Measurements from ENCODE around the gene TMPRSS15.

Gene TMPRSS15

GRCh38 chr21:18403735-18404450 lies at the start of gene TMPRSS15:
TSS of gene TMPRSS15 (minus strand) at chr21:18403785. CDS start at chr21:18403622, 163 bp downstream.
- no peaks in the 10 kb centered on the region for H3K36me3 ChIP-seq (ENCODE audit: insufficient read depth, low read length)
- H3K4me1 ChIP-seq (ENCODE audit: insufficient read depth, low read length) = no peaks in the 10 kb centered on the region
- H3K27ac ChIP-seq (ENCODE audit: low read depth, low read length) = no peak within 1 kb of the TSS
- H3K9ac ChIP-seq (ENCODE audit: low read length) = no peak within 1 kb of the TSS
- H3K27me3 ChIP-seq (ENCODE audit: control insufficient read depth in 1 of 2, insufficient read depth in 2 of 2, low read length in 2 of 2) = no peaks in the 10 kb centered on the region
- no peaks in the 10 kb centered on the region for H3K9me3 ChIP-seq (ENCODE audit: low read length)
- H3K4me3 ChIP-seq (ENCODE audit: low read depth in 1 of 2, low read length in 2 of 2) = no peak within 1 kb of the TSS

DNA sequence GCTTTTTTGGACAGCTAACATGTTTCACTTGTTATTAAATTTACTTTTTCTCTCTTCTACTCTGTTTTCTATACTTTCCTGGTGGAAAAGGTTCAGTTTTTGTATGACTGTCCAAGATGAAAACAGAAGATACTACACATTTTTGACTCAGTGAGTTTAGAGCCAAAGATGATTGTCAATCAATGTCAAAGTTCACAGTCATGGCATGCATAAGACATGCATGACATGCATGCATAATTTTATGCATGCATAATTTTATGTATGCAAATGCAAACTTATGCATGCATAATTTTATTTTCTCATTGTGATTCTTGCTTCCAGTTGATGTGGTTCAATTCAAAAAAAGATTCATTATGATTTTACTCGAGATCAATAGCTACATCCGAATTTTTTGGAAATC lies 48.1 kb upstream of the TMPRSS15 start:
- Histone ChIP-seq H3K27me3 (ENCODE audit: control insufficient read depth in 1 of 2, insufficient read depth in 2 of 2, low read length in 2 of 2) (no peaks in the 10 kb centered on the region), H3K27ac (ENCODE audit: low read depth, low read length) (no peak overlapping the region), H3K4me1 (ENCODE audit: insufficient read depth, low read length) (no peaks in the 10 kb centered on the region), H3K36me3 (ENCODE audit: insufficient read depth, low read length) (no peaks in the 10 kb centered on the region), H3K9me3 (ENCODE audit: low read length) (no peaks in the 10 kb centered on the region), H3K4me3 (ENCODE audit: low read depth in 1 of 2, low read length in 2 of 2) (no peak overlapping the region), H3K9ac (ENCODE audit: low read length) (no peak overlapping the region)

DNA sequence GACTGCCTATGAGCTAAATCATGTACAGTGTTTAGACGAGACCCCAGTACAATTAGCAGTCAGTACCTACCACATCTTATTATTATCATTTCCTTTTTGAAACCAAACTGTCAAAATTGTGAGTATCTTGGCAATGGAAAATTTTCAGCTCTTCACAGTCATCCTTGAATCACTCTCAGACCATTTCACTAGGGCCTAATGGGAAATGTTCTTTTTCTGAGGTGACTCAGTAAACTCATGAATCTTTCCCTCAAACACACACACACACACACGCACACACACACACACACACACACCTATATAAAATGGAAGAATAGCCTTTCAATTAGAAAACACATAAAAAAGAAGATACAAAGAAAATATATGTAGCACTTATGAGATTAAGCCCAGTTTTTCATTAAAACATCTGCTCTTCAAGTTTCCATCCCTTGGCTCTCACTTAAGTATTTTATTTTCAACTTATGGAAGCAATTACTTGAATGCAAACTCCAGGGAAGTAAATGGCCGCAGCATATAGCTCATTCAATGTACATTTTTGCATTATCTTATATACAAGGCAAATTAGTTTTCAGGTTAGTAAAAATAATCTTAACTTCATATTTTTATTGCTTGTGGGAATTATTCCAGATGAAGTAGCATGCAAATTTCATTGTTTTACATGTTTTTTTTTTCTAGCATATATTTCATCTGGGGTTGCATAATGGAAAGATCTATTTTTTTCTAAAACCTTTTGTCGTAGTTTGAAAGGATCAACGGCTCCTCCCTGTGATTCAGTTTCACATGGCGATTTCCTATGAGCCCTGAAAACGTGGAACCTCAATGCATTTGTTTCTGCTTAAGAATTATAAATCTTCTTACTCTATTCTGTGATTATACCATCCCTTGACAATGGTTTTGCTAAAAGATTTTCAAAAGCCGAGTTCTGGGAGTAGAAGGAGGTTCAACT lies 46.3 kb upstream of the TMPRSS15 start:
- Histone ChIP-seq H3K9ac (ENCODE audit: low read length) (no peak overlapping the region), H3K27me3 (ENCODE audit: control insufficient read depth in 1 of 2, insufficient read depth in 2 of 2, low read length in 2 of 2) (no peaks in the 10 kb centered on the region), H3K4me3 (ENCODE audit: low read depth in 1 of 2, low read length in 2 of 2) (no peak overlapping the region), H3K9me3 (ENCODE audit: low read length) (no peaks in the 10 kb centered on the region), H3K27ac (ENCODE audit: low read depth, low read length) (no peak overlapping the region), H3K4me1 (ENCODE audit: insufficient read depth, low read length) (no peaks in the 10 kb centered on the region), H3K36me3 (ENCODE audit: insufficient read depth, low read length) (no peaks in the 10 kb centered on the region)

DNA sequence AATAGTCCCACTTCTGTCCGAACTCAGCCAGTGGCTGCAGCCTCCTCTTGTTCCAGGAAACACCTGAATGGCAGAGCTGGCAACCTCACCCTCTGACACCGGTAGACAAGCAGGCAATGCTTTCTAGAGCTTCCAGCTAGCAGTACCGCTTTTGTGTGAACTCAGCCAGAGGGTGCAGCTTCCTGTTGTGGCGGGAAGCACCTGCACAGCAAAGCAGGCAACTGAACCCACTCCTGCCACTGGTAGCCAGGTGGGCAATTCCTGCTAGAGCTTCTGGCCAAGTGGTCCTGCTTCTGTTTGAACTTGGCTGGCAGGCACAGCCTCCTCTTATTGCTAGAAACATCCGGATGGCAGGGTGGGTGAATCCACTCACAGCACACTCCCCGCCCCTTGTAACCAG lies 40.1 kb upstream of the TMPRSS15 start:
- Histone ChIP-seq H3K4me3 (ENCODE audit: low read depth in 1 of 2, low read length in 2 of 2) (no peak overlapping the region), H3K9me3 (ENCODE audit: low read length) (no peaks in the 10 kb centered on the region), H3K36me3 (ENCODE audit: insufficient read depth, low read length) (no peaks in the 10 kb centered on the region), H3K4me1 (ENCODE audit: insufficient read depth, low read length) (no peaks in the 10 kb centered on the region), H3K9ac (ENCODE audit: low read length) (no peak overlapping the region), H3K27ac (ENCODE audit: low read depth, low read length) (no peak overlapping the region), H3K27me3 (ENCODE audit: control insufficient read depth in 1 of 2, insufficient read depth in 2 of 2, low read length in 2 of 2) (no peaks in the 10 kb centered on the region)

- Histone ChIP-seq H3K9ac (ENCODE audit: low read length) (no peak overlapping the region), H3K4me3 (ENCODE audit: low read depth in 1 of 2, low read length in 2 of 2) (no peak overlapping the region), H3K27me3 (ENCODE audit: control insufficient read depth in 1 of 2, insufficient read depth in 2 of 2, low read length in 2 of 2) (no peaks in the 10 kb centered on the region), H3K36me3 (ENCODE audit: insufficient read depth, low read length) (no peaks in the 10 kb centered on the region), H3K27ac (ENCODE audit: low read depth, low read length) (no peak overlapping the region), H3K9me3 (ENCODE audit: low read length) (no peaks in the 10 kb centered on the region), H3K4me1 (ENCODE audit: insufficient read depth, low read length) (no peaks in the 10 kb centered on the region)
Measured at GRCh38 chr21:18443085-18443484, 39.5 kb upstream of the TMPRSS15 start.

DNA sequence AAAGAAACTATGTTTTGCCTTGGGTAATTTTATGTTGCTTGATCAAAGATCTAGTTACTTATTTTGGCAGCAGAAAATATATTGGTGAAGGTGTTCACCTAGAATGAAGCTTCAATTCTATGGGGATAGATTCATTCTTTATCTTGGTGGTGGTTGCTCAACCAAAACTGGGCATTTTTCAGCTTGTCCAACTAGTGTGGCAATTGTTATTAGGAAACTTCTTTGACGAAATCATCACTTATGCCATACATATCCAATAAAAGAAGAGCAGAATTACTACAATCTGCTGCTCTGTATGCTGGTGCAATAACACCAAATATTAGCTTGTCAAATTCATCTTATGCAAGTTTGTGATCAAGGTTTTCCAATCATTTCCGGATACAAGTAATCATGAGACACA lies 26.8 kb upstream of the TMPRSS15 start:
- Histone ChIP-seq H3K4me1 (ENCODE audit: insufficient read depth, low read length) (no peaks in the 10 kb centered on the region), H3K27ac (ENCODE audit: low read depth, low read length) (no peak overlapping the region), H3K27me3 (ENCODE audit: control insufficient read depth in 1 of 2, insufficient read depth in 2 of 2, low read length in 2 of 2) (no peaks in the 10 kb centered on the region), H3K4me3 (ENCODE audit: low read depth in 1 of 2, low read length in 2 of 2) (no peak overlapping the region), H3K36me3 (ENCODE audit: insufficient read depth, low read length) (no peaks in the 10 kb centered on the region), H3K9ac (ENCODE audit: low read length) (no peak overlapping the region), H3K9me3 (ENCODE audit: low read length) (no peaks in the 10 kb centered on the region)

DNA sequence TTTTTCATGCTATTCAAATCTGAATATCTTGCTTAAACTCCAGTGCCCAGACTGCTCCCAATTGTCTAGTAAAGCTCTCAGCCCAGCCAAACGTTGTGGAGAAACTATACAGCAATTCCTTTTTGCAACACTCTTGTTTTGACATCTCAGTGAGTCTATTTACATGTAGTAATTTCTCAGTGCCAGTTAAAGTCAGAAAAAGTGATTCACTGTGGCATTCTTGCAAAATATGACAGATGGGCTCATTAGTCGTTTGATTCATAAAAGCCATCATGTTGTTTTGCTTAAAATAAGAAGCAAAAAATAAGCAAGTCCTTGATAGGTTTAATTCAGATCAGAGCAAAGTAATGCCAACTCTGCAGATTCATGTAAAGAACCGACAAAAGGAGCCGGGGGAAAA lies 20.7 kb upstream of the TMPRSS15 start:
- no peaks in the 10 kb centered on the region for H3K27me3 ChIP-seq (ENCODE audit: control insufficient read depth in 1 of 2, insufficient read depth in 2 of 2, low read length in 2 of 2)
- H3K9ac ChIP-seq (ENCODE audit: low read length) = no peak overlapping the region
- H3K4me1 ChIP-seq (ENCODE audit: insufficient read depth, low read length) = no peaks in the 10 kb centered on the region
- H3K9me3 ChIP-seq (ENCODE audit: low read length) = no peaks in the 10 kb centered on the region
- H3K27ac ChIP-seq (ENCODE audit: low read depth, low read length) = no peak overlapping the region
- H3K4me3 ChIP-seq (ENCODE audit: low read depth in 1 of 2, low read length in 2 of 2) = no peak overlapping the region
- H3K36me3 ChIP-seq (ENCODE audit: insufficient read depth, low read length) = no peaks in the 10 kb centered on the region

DNA sequence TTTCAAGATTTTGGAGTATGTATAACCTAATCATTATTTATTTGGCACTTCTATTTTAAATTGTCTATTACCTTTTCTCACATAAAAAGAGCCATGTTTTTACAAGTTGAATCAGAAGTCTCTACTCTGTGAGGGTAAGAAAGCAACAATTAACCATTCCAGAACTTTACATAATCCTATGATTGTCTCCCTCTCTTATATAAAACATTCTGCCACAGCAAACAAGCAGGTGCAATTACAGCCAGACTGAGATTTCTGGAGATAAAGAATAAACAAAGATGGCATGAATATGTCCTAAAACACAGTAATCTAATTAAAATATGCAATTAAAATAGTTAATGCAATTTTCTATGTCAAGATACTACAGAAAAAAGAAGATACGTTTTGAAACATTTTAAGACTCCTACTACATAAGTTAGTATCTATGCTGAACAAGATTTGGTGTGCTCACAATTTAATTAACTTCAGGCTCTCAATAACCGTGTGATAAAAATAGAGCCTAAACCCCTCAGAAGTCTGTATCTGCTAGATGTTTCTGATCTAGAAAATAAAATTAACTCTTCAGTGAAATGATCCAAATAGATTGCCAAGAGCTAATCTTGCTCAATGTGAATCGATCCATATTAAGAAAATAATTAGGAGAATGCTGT lies 13.7 kb upstream of the TMPRSS15 start:
- Histone ChIP-seq H3K9me3 (ENCODE audit: low read length) (no peaks in the 10 kb centered on the region), H3K4me1 (ENCODE audit: insufficient read depth, low read length) (no peaks in the 10 kb centered on the region), H3K36me3 (ENCODE audit: insufficient read depth, low read length) (no peaks in the 10 kb centered on the region), H3K27ac (ENCODE audit: low read depth, low read length) (no peak overlapping the region), H3K27me3 (ENCODE audit: control insufficient read depth in 1 of 2, insufficient read depth in 2 of 2, low read length in 2 of 2) (no peaks in the 10 kb centered on the region), H3K9ac (ENCODE audit: low read length) (no peak overlapping the region), H3K4me3 (ENCODE audit: low read depth in 1 of 2, low read length in 2 of 2) (no peak overlapping the region)

DNA sequence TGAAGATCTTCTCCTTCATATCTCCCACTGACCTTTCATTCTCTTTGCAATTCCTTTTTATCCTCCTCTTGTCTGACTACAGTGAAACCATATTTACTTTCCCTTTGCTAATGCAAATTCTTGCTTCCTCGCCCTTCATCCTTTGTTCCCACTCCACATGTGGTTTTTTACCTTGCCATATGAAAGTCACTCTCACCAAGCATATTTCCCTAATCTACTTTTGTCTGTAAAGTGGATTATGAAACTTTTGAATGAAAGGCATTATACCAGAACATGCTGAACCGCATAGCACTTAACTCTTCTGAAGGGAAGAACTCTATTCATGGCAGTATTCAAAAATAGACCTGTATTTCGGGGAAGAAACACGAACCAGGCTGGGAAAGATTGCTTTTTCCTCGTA lies 8.0 kb upstream of the TMPRSS15 start:
- Histone ChIP-seq H3K27me3 (ENCODE audit: control insufficient read depth in 1 of 2, insufficient read depth in 2 of 2, low read length in 2 of 2) (no peaks in the 10 kb centered on the region), H3K27ac (ENCODE audit: low read depth, low read length) (no peak overlapping the region), H3K9ac (ENCODE audit: low read length) (no peak overlapping the region), H3K9me3 (ENCODE audit: low read length) (no peaks in the 10 kb centered on the region), H3K4me1 (ENCODE audit: insufficient read depth, low read length) (no peaks in the 10 kb centered on the region), H3K4me3 (ENCODE audit: low read depth in 1 of 2, low read length in 2 of 2) (no peak overlapping the region), H3K36me3 (ENCODE audit: insufficient read depth, low read length) (no peaks in the 10 kb centered on the region)

GRCh38 chr21:18409579-18409978 lies 6.0 kb upstream of the TMPRSS15 start:
- H3K36me3 ChIP-seq (ENCODE audit: insufficient read depth, low read length) = no peaks in the 10 kb centered on the region
- no peak overlapping the region for H3K4me3 ChIP-seq (ENCODE audit: low read depth in 1 of 2, low read length in 2 of 2)

GRCh38 chr21:18398843-18399242 lies 4.7 kb downstream of the TMPRSS15 start:
- no peak overlapping the region for H3K9ac ChIP-seq (ENCODE audit: low read length)
- no peaks in the 10 kb centered on the region for H3K27me3 ChIP-seq (ENCODE audit: control insufficient read depth in 1 of 2, insufficient read depth in 2 of 2, low read length in 2 of 2)
- no peak overlapping the region for H3K27ac ChIP-seq (ENCODE audit: low read depth, low read length)
- no peaks in the 10 kb centered on the region for H3K9me3 ChIP-seq (ENCODE audit: low read length)
- H3K36me3 ChIP-seq (ENCODE audit: insufficient read depth, low read length) = no peaks in the 10 kb centered on the region
- H3K4me1 ChIP-seq (ENCODE audit: insufficient read depth, low read length) = no peaks in the 10 kb centered on the region
- H3K4me3 ChIP-seq (ENCODE audit: low read depth in 1 of 2, low read length in 2 of 2) = no peak overlapping the region

More at GRCh38 chr21:18409579-18409978, 6.0 kb upstream of the TMPRSS15 start:
- Histone ChIP-seq H3K9ac (ENCODE audit: low read length) (no peak overlapping the region), H3K4me1 (ENCODE audit: insufficient read depth, low read length) (no peaks in the 10 kb centered on the region), H3K27me3 (ENCODE audit: control insufficient read depth in 1 of 2, insufficient read depth in 2 of 2, low read length in 2 of 2) (no peaks in the 10 kb centered on the region), H3K9me3 (ENCODE audit: low read length) (no peaks in the 10 kb centered on the region), H3K27ac (ENCODE audit: low read depth, low read length) (no peak overlapping the region)

Measured in muscle layer of colon (tissue), 2 donors.